Limb (tissue), 2 donors: ENCODE data around the gene KCNJ15.

Experiments
- DNase-seq, 2 donors: peaks; one replicate each; pipeline ENCODE4 v3.0.0-alpha.2; 2016; ENCODE audit errors: extremely low spot score in 2 of 2

The KCNJ15 gene

GRCh38 chr21:38325731-38326420 is 69.1 kb downstream of the KCNJ15 start:
- no peak for DNase-seq

- no peak for DNase-seq
Measured at GRCh38 chr21:38326429-38326828, 69.6 kb downstream of the KCNJ15 start.

GRCh38 chr21:38326899-38327298 is 70.1 kb downstream of the KCNJ15 start:
- DNase-seq: no peak

- DNase-seq: no peak
Measured at GRCh38 chr21:38327984-38328383, 71.2 kb downstream of the KCNJ15 start.

GRCh38 chr21:38329162-38329561 is 72.4 kb downstream of the KCNJ15 start:
- no peak for DNase-seq

GRCh38 chr21:38330666-38331065 is 73.9 kb downstream of the KCNJ15 start:
- DNase-seq: no peak

GRCh38 chr21:38333301-38334272 is 76.8 kb downstream of the KCNJ15 start:
- no peak for DNase-seq

DNA sequence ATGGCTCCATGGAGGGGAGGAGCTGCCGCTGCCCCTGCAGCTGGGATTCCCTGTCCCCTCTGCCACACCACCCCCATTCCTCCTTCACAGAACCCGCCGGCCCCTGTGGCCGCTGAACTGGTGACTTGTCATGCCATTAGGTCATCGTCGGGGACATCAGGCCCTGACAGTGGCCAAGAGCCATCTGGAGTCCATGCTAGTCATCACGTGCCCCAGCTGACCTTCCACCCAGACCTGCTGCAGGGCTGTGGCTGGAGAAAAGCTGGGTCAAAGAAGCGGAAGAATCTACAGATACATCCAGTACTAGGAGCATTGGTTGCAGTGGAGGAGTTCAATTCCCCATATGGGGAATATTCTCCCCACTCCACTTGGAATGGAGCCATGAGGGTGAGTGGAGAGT is 78.1 kb downstream of the KCNJ15 start:
- DNase-seq: no peak

GRCh38 chr21:38337793-38338192 is 81.0 kb downstream of the KCNJ15 start:
- no peak for DNase-seq

DNA sequence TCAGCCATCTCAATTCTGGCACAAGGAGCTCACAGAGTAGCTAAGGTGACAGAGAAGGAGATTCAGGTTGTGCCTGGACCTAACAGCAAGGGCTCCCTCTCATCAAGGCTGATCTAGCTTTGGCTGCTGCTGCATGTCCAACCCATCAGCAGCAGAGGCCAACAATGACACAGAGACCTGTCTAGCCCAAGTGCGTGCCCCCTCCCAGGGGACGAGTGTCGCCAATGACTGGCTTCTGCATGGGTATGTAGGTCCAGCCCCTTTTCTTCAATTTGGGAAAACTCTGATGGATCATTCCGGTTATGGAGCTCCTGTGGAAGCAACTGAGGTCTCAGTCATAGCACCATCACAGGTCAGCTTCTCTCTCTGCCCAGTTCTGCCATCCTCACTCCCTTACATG is 83.3 kb downstream of the KCNJ15 start:
- DNase-seq: no peak

GRCh38 chr21:38341546-38342012 is 84.8 kb downstream of the KCNJ15 start:
- DNase-seq: no peak

DNA sequence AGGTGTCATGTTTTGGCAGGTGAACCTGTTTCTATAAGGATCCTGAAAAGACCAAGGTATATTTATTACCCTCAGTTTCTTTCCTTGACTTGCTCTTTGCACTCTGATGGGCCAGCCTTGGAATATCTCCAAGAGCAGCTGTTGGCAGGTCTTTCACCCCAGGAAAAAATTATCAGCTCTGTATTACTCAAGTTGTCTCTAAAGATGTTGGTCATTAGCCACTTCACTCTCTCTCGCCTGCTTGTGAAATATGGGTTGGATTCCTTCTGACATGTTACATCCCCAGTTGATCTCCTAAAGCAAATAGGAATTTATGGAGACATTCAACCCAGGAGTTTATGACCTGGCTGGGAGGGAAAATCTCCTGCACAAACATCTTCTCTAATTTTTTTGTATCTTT is 85.9 kb downstream of the KCNJ15 start:
- DNase-seq: no peak

- no peak for DNase-seq
Measured at GRCh38 chr21:38343691-38344090, 86.9 kb downstream of the KCNJ15 start.

GRCh38 chr21:38346286-38346685 is 89.5 kb downstream of the KCNJ15 start:
- DNase-seq: no peak

- peak in 1 of 2 donors; percentile 76 for DNase-seq
Measured at GRCh38 chr21:38349111-38349746, 92.4 kb downstream of the KCNJ15 start.

DNA sequence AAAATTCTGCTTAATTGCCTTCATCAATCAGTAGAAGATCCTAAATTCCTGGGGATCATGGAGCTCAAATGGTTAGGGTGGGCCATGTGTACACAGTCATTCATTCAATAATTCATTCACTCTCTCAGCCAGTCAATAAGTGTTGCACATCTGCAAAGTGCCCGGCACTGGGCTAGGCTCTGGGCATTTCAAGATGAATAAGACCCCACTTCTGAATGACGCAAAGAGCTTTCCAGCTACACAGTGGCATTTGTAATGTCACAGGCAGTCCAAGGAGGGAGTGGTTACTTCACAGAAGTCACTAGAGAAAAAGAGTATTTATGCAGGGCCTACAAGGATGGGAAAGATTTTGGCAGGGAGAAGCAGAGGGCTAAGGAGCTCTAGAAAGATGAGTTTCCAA is 93.2 kb downstream of the KCNJ15 start:
- DNase-seq: no peak

GRCh38 chr21:38350684-38351083 is 93.9 kb downstream of the KCNJ15 start:
- no peak for DNase-seq

DNA sequence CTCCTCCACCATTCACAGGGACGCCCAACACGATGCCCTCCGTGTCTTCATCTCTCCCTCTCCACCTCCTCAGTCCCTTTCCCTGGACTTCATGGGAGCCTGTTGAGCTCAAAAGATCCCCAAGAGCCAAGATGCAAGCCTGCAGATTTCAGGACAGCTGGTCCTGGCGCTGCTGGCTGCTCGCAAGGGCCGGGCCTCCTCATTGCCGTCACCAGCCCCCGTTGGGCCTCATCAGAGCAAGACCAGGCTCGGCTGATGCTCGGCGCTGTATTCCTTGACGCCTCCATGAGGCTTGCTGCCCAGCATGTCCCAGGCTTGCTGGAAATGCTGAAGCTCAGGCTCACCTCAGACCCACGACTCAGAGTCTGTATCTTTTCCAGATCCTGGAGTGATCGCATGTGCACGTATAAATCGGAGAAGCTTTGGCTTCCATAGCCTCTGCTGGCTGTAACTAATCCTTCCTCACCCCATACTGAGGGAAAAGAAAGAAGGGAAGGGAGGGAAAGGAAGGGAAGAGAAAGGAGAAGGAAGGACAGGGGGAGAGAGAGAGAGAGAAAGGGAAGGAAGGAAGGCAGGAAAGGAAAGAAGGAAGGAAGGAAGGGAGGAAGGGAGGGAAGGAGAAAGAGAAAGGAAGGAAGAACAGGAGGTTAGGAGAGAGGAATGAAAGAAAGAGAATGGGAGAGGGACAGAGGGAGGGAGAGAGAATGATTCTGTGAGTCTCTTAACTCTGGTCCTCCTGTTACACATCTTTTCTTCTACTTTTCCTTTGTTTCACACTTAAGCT is 94.6 kb downstream of the KCNJ15 start:
- no peak for DNase-seq

- no peak for DNase-seq
Measured at GRCh38 chr21:38351961-38352521, 95.2 kb downstream of the KCNJ15 start.

DNA sequence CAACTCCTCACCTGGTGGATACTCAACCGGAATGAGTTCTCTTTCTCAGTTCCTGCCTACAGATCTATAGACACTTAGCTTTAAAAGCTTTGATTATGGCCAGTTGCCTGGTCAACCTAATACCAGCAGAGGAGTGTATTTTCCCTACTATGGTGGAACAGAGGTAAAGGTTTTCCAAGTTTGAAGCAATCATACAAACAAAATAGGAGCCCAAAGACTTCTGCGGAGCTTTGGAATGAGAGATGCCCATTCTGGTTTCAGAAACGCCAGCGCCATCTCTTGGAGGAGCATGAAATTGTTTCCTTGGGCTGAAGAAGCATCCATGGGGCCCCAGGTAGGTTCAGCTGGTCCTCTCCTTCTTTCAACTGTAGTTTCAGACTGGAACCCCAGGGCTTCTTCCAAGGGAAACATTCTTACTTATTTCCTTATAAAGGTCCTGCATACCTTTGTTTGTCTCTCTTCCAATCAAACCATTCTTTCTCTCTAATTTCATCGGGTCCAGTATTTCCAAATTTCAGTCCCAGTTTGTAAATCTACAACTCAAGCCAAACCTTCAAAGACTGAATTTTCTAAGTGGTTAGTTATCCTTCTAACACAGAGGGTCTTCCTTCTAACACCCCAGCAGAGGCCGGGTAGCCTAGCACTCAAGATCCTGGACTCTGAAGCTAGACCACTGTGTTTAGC is 95.9 kb downstream of the KCNJ15 start:
- peak; percentile 40 to 70 for DNase-seq
